HepG2 (cell line): ENCODE measurements around the gene UBA6.

Source experiments
- CHD2 ChIP-seq: IDR thresholded peaks from 2 replicates; pipeline ENCODE4 v1.6.1; 2011; ENCODE audit warnings: low read depth, low read length, improper control_type of control experiment
- DNMT3B ChIP-seq: conservative IDR thresholded peaks from 2 replicates; pipeline ENCODE4 v1.6.1; 2016; ENCODE audit warnings: missing biosample characterization, control low read depth
- ETS1 ChIP-seq: sonication (generic); formaldehyde crosslinking; IDR thresholded peaks from 2 replicates; pipeline ENCODE4 v1.4.0; 2020; ENCODE audit warnings: missing genetic modification reagents
- GABPA ChIP-seq, 2 experiments: IDR thresholded peaks; 2 replicates each; pipeline ENCODE4 v1.6.1; 2011 to 2016; ENCODE audit warnings: low read depth in 2 of 2, low read length in 1 of 2, missing biosample characterization in 1 of 2, missing genetic modification characterization in 1 of 2
- HBP1 ChIP-seq: IDR thresholded peaks from 2 replicates; pipeline ENCODE4 v1.6.1; 2016; ENCODE audit warnings: low read depth, control low read depth
- HNRNPLL ChIP-seq: fragments of 200-400 bp; formaldehyde crosslinking; IDR thresholded peaks from 2 replicates; pipeline ENCODE4 v1.6.1; 2017; ENCODE audit warnings: mild to moderate bottlenecking, low read depth, low read length; ENCODE audit not compliant: poor library complexity, severe bottlenecking
- HOMEZ ChIP-seq: IDR thresholded peaks from 2 replicates; pipeline ENCODE4 v1.6.1; 2016; ENCODE audit warnings: low read depth
- JUNB ChIP-seq: sonication (generic); formaldehyde crosslinking; IDR thresholded peaks from 2 replicates; pipeline ENCODE4 v1.8.0; 2022; ENCODE audit warnings: missing genetic modification reagents, mild to moderate bottlenecking, borderline replicate concordance
- NFATC3 ChIP-seq: sonication (generic); formaldehyde crosslinking; IDR thresholded peaks from 2 replicates; pipeline ENCODE4 v1.5.1; 2020; ENCODE audit warnings: mild to moderate bottlenecking, missing genetic modification reagents
- PHF8 ChIP-seq: sonication (generic); formaldehyde crosslinking; IDR thresholded peaks from 2 replicates; pipeline ENCODE4 v1.5.0; 2020; ENCODE audit warnings: missing genetic modification reagents
- ZNF280D ChIP-seq: sonication (generic); formaldehyde crosslinking; IDR thresholded peaks from 2 replicates; pipeline ENCODE4 v1.5.1; 2020; ENCODE audit warnings: mild to moderate bottlenecking, missing genetic modification reagents

- TF ChIP-seq JUNB (no peak), ZNF280D (no peak), ETS1 (CRISPR knock-in tag) (no peak), HOMEZ (no peak), DNMT3B (CRISPR knock-in tag) (no peak), HBP1 (CRISPR knock-in tag) (no peak), PHF8 (no peak), GABPA (IDR thresholded peaks at IDR 0.05; ENCODE audit: low read depth, low read length) (no peak), GABPA (CRISPR knock-in tag; IDR thresholded peaks at IDR 0.05; ENCODE audit: low read depth) (no peak), NFATC3 (CRISPR knock-in tag) (no peak), CHD2 (no peak), HNRNPLL (no peak)
These were observed 65.6 kb downstream of the UBA6 start for GRCh38 chr4:67635331-67635730.
